Peyer's patch (tissue), 4 donors: ENCODE measurements around the gene DLL3.

Experiments used
- POLR2A ChIP-seq, 2 donors: fragments of 450-650 bp; IDR thresholded peaks; one replicate each; pipeline ENCODE4 v1.5.1; 2017; ENCODE audit warnings: antibody characterized with exemption in 2 of 2, mild to moderate bottlenecking in 2 of 2, moderate library complexity in 2 of 2
- TF ChIP-seq, protein P1 (sequence below), 6 experiments: fragments of 450-650 bp in 4 of 6; fragments of 200-600 bp in 2 of 6; sonication (generic) in 1 of 6; IDR thresholded peaks; one replicate each; pipeline ENCODE4 v1.5.1; 2017 to 2019; ENCODE audit warnings: antibody characterized with exemption in 6 of 6, mild to moderate bottlenecking in 3 of 6, moderate library complexity in 1 of 6

GRCh38 chr19:39507715-39508364 lies 9.1 kb downstream of the DLL3 start:
- TF ChIP-seq POLR2A (IDR thresholded peaks at IDR 0.05) = no peak
- TF ChIP-seq, protein P1, sequence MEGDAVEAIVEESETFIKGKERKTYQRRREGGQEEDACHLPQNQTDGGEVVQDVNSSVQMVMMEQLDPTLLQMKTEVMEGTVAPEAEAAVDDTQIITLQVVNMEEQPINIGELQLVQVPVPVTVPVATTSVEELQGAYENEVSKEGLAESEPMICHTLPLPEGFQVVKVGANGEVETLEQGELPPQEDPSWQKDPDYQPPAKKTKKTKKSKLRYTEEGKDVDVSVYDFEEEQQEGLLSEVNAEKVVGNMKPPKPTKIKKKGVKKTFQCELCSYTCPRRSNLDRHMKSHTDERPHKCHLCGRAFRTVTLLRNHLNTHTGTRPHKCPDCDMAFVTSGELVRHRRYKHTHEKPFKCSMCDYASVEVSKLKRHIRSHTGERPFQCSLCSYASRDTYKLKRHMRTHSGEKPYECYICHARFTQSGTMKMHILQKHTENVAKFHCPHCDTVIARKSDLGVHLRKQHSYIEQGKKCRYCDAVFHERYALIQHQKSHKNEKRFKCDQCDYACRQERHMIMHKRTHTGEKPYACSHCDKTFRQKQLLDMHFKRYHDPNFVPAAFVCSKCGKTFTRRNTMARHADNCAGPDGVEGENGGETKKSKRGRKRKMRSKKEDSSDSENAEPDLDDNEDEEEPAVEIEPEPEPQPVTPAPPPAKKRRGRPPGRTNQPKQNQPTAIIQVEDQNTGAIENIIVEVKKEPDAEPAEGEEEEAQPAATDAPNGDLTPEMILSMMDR (IDR thresholded peaks at IDR 0.05) = no peak
